Thyroid gland (tissue), 4 donors: ENCODE measurements around the gene E2F4.

Experiments used
- CTCF ChIP-seq, 6 experiments: fragments of 200-600 bp in 3 of 6; fragments of 450-650 bp in 3 of 6; sonication (generic) in 3 of 6; IDR thresholded peaks; one replicate each; pipeline ENCODE4 v1.5.1; 2016 to 2019; ENCODE audit warnings: antibody characterized with exemption in 6 of 6, mild to moderate bottlenecking in 2 of 6, inconsistent platforms in 1 of 6, moderate library complexity in 1 of 6
- POLR2A ChIP-seq, 2 donors: fragments of 450-650 bp; IDR thresholded peaks; one replicate each; pipeline ENCODE4 v1.6.1; 2017; ENCODE audit warnings: antibody characterized with exemption in 2 of 2, mild to moderate bottlenecking in 2 of 2, moderate library complexity in 1 of 2

- TF ChIP-seq CTCF (IDR thresholded peaks at IDR 0.05) (no peak), POLR2A (IDR thresholded peaks at IDR 0.05) (no peak)
Measured at GRCh38 chr16:67174706-67175231, 17.2 kb upstream of the E2F4 start.
